Left lobe of liver (tissue), 2 donors: Measurements from ENCODE around the gene HAGHL. TPM values are rescaled to one million over a fixed set of nuclear protein-coding genes. Genes with fewer than 3 reads are reported as not detected.
"Not testable (repeated sequence)": the region's sequence is repeated elsewhere in the genome, so short reads cannot be mapped to it uniquely, and the experiment has no call there.

Experiments
- ATAC-seq: fragments of 200-7000 bp; cut with Tn5 transposase; one replicate; pipeline ENCODE4 v1.9.1; 2020; ENCODE audit warnings: mild to moderate bottlenecking, moderate library complexity
- DNase-seq: peaks from one replicate; pipeline ENCODE4 v3.0.0-alpha.2; 2020; ENCODE audit warnings: low spot score
- total RNA-seq: library from RNA; stranded (reverse); gene quantifications from one replicate; pipeline ENCODE4 v1.2.1, GENCODE V29; 2021
- donor health status: DM: no; HTN: no; CAD: no; lungs with moderate emphysema.
- donor health status: DM: no; HTN: yes; CAD: no.

Gene HAGHL
- total RNA-seq, 1 donor from 2014 or later = 1.2 TPM

DNA sequence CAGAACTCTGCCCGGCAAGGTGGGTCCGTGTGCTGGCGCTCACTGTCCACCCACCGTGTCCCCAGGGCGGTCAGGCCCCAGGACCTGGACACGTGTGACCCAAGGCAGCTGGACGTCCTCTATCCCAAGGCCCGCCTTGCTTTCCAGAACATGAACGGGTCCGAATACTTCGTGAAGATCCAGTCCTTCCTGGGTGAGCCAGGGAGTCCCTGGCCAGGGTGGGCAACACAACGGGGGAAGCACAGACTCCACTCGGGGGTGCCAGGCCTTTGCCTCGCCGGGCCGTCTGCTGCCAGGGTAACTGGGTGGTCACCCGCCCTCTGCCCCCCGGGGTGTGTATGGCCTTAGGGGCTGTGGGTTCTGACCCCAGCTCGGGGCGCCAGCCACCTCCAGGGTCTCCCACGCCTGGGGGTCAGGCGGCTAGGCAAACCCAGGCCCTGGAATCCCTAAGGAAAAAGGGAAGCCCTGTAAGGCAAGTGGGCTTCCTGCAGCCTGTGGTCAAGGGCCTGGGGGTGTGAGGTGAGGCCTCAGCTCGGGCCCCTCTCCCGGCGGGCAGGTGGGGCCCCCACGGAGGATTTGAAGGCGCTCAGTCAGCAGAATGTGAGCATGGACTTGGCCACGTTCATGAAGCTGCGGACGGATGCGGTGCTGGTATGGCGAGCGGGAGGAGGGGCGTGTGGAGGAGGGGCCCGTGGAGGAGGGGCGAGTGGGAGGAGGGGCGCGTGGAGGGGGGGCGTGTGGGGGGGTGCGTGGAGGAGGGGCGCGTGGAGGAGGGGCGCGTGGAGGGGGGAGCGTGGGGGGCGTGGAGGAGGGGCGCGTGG is 40.1 kb downstream of the HAGHL start:
- no peak for DNase-seq

DNA sequence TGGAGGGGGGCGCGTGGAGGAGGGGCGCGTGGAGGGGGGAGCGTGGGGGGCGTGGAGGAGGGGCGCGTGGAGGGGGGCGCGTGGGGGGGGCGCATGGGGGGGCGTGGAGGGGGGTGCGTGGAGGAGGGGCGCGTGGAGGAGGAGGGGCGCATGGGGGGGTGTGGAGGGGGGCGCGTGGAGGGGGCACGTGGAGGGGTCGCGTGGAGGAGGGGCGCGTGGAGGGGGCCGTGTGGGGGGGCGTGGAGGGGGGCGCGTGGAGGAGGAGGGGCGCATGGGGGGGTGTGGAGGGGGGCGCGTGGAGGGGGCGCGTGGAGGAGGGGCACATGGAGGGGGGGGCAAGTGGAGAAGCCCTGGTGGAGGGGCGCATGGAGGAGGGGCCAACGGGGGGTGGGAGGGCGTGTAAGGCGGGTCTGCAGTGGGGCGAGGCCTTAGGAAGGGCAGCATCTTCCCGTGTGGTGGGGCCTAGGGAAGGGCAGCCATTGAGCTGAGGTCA is 40.9 kb downstream of the HAGHL start:
- ATAC-seq = no peak
- DNase-seq = no peak

More for the DNA sequence above, 40.1 kb downstream of the HAGHL start:
- ATAC-seq = no peak

DNA sequence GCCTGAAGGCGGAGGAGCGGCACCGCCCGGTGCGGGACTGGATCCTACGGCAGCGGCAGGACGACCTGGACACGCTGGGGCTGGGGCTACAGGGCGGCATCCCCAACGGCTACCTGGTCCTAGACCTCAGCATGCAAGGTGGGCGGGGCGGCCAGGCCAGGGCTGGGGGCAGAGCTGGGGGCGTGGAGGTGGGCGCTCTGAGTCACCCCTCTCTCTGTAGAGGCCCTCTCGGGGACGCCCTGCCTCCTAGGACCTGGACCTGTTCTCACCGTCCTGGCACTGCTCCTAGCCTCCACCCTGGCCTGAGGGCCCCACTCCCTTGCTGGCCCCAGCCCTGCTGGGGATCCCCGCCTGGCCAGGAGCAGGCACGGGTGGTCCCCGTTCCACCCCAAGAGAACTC is 41.5 kb downstream of the HAGHL start:
- DNase-seq = no peak

DNA sequence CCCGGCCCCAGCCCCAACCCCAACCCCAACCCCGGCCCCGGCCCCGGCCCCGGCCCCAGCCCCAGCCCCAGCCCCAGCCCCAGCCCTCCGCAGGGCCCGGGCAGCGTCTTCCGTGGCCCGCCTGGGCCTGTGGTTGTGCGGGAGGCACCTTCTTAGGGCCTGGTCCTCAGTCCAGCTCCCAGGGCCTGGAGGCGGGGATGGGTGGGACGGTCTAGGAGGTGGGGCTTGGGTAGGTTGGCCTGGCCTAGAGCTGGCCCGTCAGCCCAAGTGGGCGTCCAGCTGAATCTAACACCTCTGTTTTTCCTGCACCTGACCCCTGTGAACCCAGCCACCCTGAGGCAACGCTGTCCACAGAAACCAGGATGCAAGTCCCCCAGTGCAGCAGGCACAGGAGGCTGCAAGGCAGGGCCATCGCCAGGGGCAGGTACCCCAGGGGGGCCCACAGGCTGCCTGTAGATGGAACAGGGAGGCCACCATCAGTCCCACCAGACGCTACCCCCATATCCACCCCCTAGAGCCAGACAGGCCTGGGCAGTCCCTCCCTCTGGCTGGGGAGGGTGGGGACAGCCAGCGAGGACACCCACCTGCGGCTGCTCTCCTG is 42.4 kb downstream of the HAGHL start:
- DNase-seq = no peak

More for the DNA sequence above, 41.5 kb downstream of the HAGHL start:
- no peak for ATAC-seq

DNA sequence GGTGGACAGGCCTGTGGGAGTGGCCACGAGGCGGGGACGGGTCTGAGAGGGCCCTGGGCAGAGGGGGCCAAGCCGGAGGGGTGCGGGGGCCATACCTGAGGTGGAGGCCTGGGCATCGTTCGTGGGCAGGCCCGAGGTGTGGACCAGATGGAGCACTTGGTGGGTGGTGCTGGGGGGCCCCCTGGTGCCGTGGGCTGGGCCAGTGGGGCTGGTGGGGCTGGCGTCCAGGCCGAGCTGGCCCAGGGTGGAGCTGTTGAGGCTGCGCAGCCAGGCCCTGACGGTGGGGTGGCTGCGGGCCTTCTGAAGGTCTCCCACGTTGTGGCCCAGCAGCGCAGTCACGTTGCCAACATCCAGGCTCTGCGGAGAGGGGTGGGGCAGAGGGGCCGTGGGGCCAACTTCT is 43.0 kb downstream of the HAGHL start:
- ATAC-seq = no peak
- no peak for DNase-seq

More for the DNA sequence above, 42.4 kb downstream of the HAGHL start:
- ATAC-seq = no peak

DNA sequence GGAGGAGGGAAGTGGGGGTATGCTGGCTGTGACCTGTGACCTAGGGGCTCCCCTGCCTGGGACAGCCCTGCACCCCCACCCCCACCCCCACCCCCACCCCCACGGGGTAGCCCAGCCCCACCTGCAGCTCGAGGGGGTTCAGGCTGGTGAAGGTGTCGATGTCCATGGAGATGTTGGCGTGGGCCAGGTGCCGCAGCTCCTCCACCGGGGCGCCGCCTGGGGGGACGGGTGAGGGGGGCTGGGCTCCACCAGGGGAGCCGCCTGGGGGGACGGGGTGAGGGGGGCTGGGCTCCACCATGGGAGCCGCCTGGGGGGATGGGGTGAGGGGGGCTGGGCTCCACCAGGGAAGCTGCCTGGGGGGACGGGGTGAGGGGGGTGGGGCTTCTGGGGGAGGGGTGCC is 43.5 kb downstream of the HAGHL start:
- DNase-seq (no peak), ATAC-seq (no peak)

DNA sequence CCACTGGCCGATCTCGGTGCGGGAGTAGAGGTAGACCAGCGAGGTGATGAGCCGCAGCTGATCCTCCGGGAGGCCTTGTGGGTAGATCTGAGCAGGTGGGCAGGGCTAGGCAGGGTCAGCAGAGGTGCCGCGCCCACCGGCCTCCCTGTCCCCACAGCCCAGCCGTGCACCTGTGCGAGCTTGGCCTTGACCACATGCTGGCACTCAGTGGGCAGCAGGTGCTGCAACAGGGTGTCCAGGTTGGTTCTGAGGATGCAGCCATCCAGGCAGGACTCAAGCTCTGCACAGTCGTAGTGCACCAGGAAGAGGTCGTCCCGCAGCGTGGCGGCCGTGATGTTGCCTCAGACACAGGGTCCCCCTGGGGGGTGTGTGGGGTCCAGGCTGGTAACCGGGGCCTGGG is 46.1 kb downstream of the HAGHL start:
- ATAC-seq = no peak
- DNase-seq = no peak

DNA sequence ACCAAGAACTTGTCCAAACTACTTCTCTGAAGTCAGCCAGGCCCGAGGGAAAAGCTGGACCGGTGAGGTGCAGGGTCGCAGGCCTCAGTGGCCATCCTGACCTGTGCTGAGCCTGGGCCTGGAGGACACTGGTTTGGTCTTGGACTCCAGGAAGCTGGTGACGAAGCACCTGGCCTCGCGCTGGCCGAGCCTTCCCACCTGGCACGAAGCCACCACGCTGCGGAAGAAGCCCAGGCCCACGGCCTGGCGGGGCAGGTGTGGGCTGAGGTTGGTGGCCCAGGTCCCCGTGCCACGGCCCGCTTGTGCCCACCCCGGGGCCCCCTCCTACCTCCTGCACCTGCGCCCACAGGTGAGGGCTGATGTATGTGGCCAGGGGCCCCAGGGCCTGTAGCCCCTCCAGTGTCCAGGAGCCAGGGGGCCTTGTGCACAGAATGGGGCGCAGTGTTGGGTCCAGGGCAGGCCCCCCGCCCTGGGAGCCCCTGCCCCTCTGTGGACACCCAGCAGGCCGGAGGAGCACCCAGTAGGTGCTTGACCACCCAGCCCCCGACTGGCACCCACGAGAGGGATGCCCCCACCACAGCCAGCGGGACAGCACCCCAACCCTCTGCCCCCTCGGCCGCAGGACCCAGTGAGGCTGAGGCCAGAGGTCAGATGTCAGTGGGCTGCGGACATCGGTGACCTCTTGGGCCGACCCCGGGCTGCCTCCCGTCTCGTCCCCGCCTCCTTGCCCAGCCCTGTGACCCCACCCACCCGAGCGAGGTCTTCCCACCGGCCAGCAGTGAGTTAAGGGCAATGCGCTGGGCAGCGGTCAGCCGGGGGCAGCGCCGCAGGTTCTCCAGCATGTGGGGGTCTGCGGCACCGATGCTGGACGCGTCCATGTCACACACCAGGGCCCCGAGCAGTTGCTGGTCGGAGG is 47.4 kb downstream of the HAGHL start:
- DNase-seq = no peak
- no peak for ATAC-seq

DNA sequence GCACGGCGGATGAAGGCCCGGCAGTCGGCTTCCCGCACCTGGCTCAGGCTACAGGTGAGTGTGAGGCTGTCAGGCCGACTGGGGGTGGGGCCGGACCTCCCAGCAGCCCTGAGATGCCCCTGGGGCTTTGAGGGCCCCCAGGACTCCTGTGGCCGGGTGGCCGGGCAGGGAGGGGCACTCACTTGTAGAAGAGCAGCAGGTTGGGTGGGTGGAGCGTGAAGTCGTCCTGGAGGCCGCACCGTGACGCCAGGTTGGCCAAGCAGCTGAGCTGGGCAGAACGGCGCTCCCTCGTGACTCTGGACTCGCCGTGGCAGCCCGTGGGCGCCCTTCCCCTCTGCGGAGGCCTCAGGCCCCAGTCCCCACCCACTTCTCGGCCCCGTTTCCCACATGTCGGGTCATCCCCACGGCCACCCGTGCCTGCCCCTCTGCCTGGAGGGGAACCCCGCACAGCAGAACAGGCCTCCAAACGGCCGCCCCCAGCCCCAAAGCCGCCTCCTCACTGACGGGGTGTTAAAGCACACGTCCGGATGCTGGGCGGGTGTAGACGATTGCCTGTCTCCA is 48.4 kb downstream of the HAGHL start:
- DNase-seq = no peak
- ATAC-seq = no peak

DNA sequence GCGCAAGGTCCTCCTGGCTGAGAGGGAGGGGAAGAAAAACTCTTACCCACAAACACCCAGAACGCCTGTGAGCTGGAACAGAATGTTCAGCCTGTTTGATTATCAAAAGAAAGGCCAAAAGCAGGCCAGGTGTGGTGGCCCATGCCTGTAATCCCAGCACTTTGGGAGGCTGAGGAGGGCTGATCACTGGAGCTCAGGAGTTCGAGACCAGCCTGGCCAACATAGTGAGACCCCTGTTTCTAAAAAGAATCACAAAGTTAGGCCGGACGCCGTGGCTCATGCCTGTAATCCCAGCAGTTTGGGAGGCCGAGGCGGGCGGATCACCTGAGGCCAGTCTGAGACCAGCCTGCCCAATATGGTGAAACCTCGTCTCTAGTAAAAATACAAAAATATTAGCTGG is 49.4 kb downstream of the HAGHL start:
- not testable (repeated sequence) for DNase-seq, ATAC-seq

DNA sequence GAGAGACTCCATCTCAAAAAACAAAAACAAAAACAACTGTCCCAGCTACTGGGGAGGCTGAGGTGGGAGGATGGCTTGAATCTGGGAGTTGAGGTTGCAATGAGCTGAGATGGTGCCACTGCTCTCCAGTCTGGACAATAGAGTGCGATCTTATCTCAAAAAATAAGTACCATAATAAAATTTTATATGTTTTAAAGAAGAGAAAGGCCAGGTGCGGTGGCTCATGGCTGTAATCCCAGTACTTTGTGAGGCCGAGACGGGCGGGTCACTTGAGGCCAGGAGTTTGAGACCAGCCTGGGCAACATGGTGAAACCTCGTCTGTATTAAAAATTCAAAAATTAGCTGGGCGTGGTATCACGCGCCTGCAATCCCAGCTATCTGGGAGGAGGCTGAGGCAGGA is 49.9 kb downstream of the HAGHL start:
- ATAC-seq (no peak), DNase-seq (no peak)

DNA sequence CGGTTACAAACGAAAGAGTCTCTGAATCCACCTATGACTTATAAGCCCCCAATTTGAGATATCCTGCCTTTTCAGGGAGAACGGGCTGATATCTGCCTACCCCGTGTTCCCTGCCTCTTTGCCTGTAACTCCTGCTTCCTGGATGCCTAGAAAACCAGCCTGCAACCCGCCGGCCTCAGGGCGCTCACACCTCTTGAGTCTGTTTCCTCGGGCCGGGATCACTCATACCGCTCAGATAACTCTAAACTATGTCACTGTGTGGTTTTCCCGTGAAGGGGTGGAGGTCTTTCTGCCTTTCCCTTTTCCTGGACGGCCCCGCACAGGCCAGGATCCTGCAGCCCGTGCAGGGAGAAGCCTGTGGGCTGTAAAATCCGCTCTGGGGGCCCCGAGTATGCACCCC is 50.9 kb downstream of the HAGHL start:
- DNase-seq = no peak
- no peak for ATAC-seq

DNA sequence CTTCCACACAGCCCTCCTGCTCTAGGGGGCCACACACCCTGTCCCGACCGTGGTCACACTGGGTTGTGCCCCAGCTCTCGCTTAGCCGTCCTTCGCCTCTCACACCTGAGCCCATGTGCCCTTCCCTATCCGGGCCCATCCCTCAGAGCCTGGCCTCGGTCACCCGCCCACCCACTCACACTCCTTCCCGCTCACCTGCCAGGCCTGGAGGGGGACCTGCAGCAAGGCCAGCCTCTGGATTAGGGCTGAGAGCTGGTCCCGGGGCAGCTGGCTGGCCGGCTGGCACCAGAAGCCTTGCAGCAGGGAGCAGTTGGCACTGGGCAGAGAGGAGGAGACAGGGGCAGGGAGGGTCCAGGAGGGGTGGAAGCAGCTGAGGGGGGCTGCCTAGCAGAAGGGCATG is 51.5 kb downstream of the HAGHL start:
- no peak for DNase-seq
- ATAC-seq = no peak

DNA sequence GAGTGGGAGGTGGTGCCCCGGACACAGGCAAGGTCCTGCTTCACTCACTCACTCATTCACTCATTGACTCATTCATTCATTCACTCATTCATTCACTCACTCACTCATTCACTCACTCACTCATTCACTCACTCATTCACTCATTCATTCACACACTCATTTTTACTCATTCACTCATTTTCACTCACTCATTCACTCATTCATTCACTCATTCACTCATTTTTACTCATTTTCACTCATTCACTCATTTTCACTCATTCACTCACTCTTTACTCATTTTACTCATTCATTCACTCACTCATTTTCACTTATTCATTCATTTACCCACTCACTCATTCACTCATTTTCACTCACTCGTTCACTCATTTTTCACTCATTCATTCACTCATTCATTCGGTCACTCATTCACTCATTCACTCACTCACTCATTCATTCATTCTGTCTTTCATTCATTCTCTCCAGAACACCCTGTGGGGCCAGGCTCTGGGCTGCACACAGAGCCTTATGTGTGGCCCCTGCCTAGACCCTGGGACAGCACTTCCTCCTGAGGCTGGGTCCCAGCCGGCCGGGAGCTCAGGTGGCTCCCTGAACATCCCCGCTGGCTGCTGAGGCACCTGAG is 52.1 kb downstream of the HAGHL start:
- ATAC-seq (no peak), DNase-seq (no peak)

Other genes starting within 250 kb of the HAGHL start
- 31.6 TPM for gene CAPN15, start 199.4 kb upstream of the HAGHL start, total RNA-seq
- gene PRR35, start 166.7 kb upstream of the HAGHL start, total RNA-seq = not detected
- gene NHLRC4, start 160.1 kb upstream of the HAGHL start, total RNA-seq = 0.28 TPM
- 42.1 TPM for gene PIGQ, start 157.1 kb upstream of the HAGHL start, total RNA-seq
- 15.5 TPM for gene RAB40C, start 137.0 kb upstream of the HAGHL start, total RNA-seq
- gene WFIKKN1, start 96.1 kb upstream of the HAGHL start, total RNA-seq = 0.96 TPM
- 33.2 TPM for gene METTL26, start 90.8 kb upstream of the HAGHL start, total RNA-seq
- 101 TPM for gene MCRIP2, start 85.3 kb upstream of the HAGHL start, total RNA-seq
- 17.2 TPM for gene WDR90, start 77.7 kb upstream of the HAGHL start, total RNA-seq
- gene RHOT2, start 59.0 kb upstream of the HAGHL start, total RNA-seq = 57.9 TPM
- gene RHBDL1, start 51.4 kb upstream of the HAGHL start, total RNA-seq = 1.1 TPM
- gene STUB1, start 46.7 kb upstream of the HAGHL start, total RNA-seq = 56.2 TPM
- 40.5 TPM for gene JMJD8, start 42.8 kb upstream of the HAGHL start, total RNA-seq
- gene WDR24, start 36.7 kb upstream of the HAGHL start, total RNA-seq = 12.2 TPM
- gene FBXL16, start 21.3 kb upstream of the HAGHL start, total RNA-seq = 0.30 TPM
- gene METRN, start 12.0 kb upstream of the HAGHL start, total RNA-seq = 60.0 TPM
- 37.1 TPM for gene ANTKMT, start 6.0 kb upstream of the HAGHL start, total RNA-seq
- 0.38 TPM for gene CCDC78, start 663 bp upstream of the HAGHL start, total RNA-seq
- gene CIAO3, start 13.9 kb downstream of the HAGHL start, total RNA-seq = 18.3 TPM
- 0.08 TPM for gene MSLN, start 33.6 kb downstream of the HAGHL start, total RNA-seq
- 9.0 TPM for gene RPUSD1, start 61.3 kb downstream of the HAGHL start, total RNA-seq
- 6.4 TPM for gene CHTF18, start 61.5 kb downstream of the HAGHL start, total RNA-seq
- not detected for gene GNG13, start 73.6 kb downstream of the HAGHL start, total RNA-seq
- gene LMF1, start 243.9 kb downstream of the HAGHL start, total RNA-seq = 13.5 TPM